Neural crest cell (in vitro differentiated cells): ENCODE measurements around the gene ZMIZ1. TPM values are rescaled to one million over a fixed set of nuclear protein-coding genes. Genes with fewer than 3 reads are reported as not detected.

Experiments
- DNase-seq: peaks from one replicate; pipeline ENCODE4 v3.0.0; 2021; ENCODE audit warnings: low read depth, mixed read lengths, low spot score
- H3K27ac Mint-ChIP-seq: one replicate; pipeline ENCODE4 v1.8.0; 2021; ENCODE audit warnings: mild to moderate bottlenecking, mixed read lengths; ENCODE audit not compliant: unreplicated experiment
- H3K27me3 Mint-ChIP-seq: 2 replicates; pipeline ENCODE4 v1.8.0; 2021; ENCODE audit warnings: low read depth, mild to moderate bottlenecking, mixed read lengths
- H3K36me3 Mint-ChIP-seq: 2 replicates; pipeline ENCODE4 v1.8.0; 2021; ENCODE audit warnings: low read depth, mild to moderate bottlenecking, mixed read lengths
- H3K4me1 Mint-ChIP-seq: 2 replicates; pipeline ENCODE4 v1.8.0; 2021; ENCODE audit warnings: mixed read lengths
- H3K4me3 Mint-ChIP-seq: one replicate; pipeline ENCODE4 v1.8.0; 2021; ENCODE audit warnings: mild to moderate bottlenecking, mixed read lengths
- H3K9me3 Mint-ChIP-seq: 2 replicates; pipeline ENCODE4 v1.8.0; 2021; ENCODE audit warnings: mixed read lengths
- total RNA-seq: library from RNA; stranded (reverse); gene quantifications from 2 replicates; pipeline ENCODE4 v1.2.1, GENCODE V29; 2021
- TF ChIP-seq, protein P1 (sequence below): fragments of 200-600 bp; sonication (generic); conservative IDR thresholded peaks from 2 replicates; pipeline ENCODE4 v1.5.0; 2021; ENCODE audit warnings: antibody characterized with exemption, mild to moderate bottlenecking

ZMIZ1 gene
- total RNA-seq, 1 donor from 2014 or later: 92.0 TPM

DNA sequence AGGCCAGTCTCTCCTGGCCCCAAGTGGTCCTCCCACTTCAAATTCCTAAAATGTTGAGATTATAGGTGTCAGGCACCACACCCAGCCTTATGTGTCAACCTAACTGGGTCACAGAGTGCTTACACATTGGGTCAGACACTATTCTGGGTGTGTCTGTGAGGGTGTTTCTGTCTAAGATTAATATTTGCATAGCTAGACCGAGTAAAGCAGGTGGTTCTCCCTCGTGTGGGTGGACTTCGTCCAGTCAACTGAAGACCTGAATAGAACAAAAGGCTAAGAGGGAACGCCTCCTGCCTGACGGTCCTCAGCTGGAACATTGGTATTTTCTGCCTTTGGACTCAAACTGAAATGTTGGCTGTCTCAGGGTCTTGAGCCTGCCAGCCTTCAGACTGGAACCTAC, 290.0 kb downstream of the ZMIZ1 start:
- Mint-ChIP-seq H3K4me1 (no peaks in the 10 kb centered on the region), H3K9me3 (peaks cover 3% of the 10 kb centered on the region), H3K27ac (no peak overlapping the region), H3K36me3 (peaks cover 23% of the 10 kb centered on the region), H3K27me3 (no peaks in the 10 kb centered on the region), H3K4me3 (no peak overlapping the region)
- no peak for DNase-seq
- TF ChIP-seq, protein P1, sequence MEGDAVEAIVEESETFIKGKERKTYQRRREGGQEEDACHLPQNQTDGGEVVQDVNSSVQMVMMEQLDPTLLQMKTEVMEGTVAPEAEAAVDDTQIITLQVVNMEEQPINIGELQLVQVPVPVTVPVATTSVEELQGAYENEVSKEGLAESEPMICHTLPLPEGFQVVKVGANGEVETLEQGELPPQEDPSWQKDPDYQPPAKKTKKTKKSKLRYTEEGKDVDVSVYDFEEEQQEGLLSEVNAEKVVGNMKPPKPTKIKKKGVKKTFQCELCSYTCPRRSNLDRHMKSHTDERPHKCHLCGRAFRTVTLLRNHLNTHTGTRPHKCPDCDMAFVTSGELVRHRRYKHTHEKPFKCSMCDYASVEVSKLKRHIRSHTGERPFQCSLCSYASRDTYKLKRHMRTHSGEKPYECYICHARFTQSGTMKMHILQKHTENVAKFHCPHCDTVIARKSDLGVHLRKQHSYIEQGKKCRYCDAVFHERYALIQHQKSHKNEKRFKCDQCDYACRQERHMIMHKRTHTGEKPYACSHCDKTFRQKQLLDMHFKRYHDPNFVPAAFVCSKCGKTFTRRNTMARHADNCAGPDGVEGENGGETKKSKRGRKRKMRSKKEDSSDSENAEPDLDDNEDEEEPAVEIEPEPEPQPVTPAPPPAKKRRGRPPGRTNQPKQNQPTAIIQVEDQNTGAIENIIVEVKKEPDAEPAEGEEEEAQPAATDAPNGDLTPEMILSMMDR: no peak

DNA sequence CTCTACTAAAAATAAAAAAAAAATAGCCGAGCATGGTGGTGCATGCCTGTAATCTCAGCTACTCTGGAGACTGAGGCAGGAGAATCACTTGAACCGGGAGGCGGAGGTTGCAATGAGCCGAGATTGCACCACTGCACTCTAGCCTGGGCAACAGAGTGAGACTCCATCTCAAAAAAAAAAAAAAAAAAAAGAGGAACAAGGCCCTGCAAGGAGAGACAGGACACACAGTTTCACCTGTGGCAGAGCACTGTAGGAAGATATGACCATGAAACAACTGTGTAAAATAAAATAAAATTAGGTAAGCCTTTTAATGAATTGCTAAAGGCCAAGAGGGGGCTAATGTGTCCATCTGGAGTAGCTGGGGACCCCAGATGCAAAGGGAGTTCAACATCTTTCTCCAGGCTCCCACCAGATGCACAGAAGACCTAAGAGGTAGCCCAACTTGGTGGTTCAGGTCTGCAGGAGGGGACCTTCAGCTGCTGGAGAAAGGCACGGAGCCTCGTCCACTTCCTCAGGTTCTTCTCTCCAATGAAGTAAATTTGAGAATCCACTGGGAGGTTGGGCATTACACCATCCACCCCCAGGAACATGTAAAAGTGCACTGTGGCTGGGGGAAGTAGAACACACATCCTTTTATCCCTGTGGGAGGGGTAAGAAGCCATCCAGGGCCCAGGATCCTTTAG, 291.2 kb downstream of the ZMIZ1 start:
- H3K27me3 Mint-ChIP-seq: no peaks in the 10 kb centered on the region
- no peak overlapping the region for H3K4me3 Mint-ChIP-seq
- DNase-seq: no peak
- H3K9me3 Mint-ChIP-seq: peaks cover 3% of the 10 kb centered on the region
- no peaks in the 10 kb centered on the region for H3K4me1 Mint-ChIP-seq
- H3K27ac Mint-ChIP-seq: no peak overlapping the region
- TF ChIP-seq, protein P1: no peak
- H3K36me3 Mint-ChIP-seq: peaks cover 13% of the 10 kb centered on the region

DNA sequence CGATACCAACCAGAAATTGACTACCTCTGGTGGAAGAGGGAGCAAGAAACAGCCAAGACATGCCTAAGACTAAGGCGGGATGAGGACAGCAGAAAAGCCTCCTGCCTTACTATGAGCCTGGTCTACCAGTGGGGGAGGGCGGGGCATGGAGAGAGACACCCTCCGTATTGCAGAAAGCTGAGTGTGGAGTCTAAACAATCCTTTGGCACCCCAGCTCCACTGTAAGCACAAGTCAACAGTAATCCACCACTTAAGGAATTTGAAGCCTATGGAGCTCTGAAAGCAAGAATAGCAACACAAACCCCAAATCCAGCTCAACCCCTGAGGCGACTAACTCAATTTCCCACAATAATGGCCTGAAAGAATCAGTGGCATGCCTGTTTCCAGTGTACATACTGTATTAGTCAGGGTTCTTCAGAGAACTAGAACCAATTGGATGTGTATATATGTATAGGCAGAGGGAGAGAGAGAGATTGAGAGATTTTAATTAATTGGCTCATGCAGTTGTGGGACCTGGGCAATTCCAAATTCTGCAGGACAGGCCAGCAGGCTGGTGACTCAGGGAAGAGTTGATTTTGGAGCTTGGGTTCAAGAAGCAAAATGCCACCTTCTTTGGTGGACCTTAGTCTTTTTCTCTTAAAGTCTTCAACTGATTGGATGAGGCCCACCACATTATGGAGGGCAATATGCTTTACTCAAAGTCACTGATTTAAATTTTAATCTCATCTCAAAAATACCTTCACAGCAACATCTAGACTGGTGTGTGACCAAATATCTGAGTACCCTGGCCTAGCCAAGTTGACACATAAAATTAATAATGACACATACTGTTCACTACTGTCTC, 292.0 kb downstream of the ZMIZ1 start:
- Mint-ChIP-seq H3K9me3 (peaks cover 5% of the 10 kb centered on the region), H3K4me3 (no peak overlapping the region), H3K27ac (no peak overlapping the region), H3K4me1 (no peaks in the 10 kb centered on the region), H3K27me3 (no peaks in the 10 kb centered on the region), H3K36me3 (peaks cover 9% of the 10 kb centered on the region)
- TF ChIP-seq, protein P1: no peak
- DNase-seq: no peak

DNA sequence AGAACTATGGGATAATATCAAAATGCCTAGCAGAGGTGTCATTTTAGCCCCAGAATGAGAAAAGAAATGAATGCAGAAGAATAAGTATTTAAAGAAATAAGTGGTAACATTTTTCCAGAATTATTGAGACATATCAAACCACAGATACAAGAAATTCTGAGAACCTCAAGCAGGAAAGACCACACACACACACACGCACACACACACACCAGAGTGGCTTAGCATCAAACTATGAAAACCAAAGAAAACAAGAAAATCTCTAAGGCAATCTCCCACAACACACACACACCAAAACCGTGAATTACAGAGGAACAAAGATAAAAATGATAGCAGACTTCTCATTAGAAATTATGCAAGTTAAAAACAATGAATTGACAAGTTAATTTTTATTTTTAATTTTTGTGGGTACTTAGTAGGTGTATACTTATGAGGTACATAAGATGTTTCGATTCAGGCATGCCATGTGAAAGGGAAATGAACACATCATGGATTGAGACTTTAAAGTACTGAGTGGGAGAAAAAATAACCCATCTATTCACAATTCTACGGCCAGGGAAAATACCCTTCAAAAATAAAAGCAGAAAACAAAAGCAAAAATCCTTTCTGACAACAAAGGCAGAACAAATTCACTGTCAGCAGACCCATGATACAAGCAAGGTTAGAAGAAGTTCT, 293.1 kb downstream of the ZMIZ1 start:
- DNase-seq: no peak
- TF ChIP-seq, protein P1: no peak
- Mint-ChIP-seq H3K4me1 (no peaks in the 10 kb centered on the region), H3K9me3 (peaks cover 5% of the 10 kb centered on the region), H3K27ac (no peak overlapping the region), H3K27me3 (no peaks in the 10 kb centered on the region), H3K4me3 (no peak overlapping the region), H3K36me3 (peaks cover 2% of the 10 kb centered on the region)
